HG03565 (cell line): ENCODE measurements around the gene HCN4.

Experiments
- ATAC-seq: cut with Tn5 transposase; IDR thresholded peaks from one replicate; pipeline ENCODE4 v1.9.1; 2021; ENCODE audit warnings: mild to moderate bottlenecking, moderate library complexity; ENCODE audit not compliant: unreplicated experiment

The HCN4 gene

GRCh38 chr15:73328149-73328820, 40.5 kb downstream of the HCN4 start:
- no peak for ATAC-seq

GRCh38 chr15:73326157-73326556, 42.6 kb downstream of the HCN4 start:
- no peak for ATAC-seq

- no peak for ATAC-seq
Measured at GRCh38 chr15:73325191-73325861, 43.4 kb downstream of the HCN4 start.

GRCh38 chr15:73324496-73325170, 44.1 kb downstream of the HCN4 start:
- no peak for ATAC-seq

GRCh38 chr15:73323956-73324355, 44.8 kb downstream of the HCN4 start:
- no peak for ATAC-seq

GRCh38 chr15:73323374-73323955, 45.3 kb downstream of the HCN4 start:
- ATAC-seq = no peak

- no peak for ATAC-seq
Measured at GRCh38 chr15:73322665-73323373, 45.9 kb downstream of the HCN4 start.

- no peak for ATAC-seq
Measured at GRCh38 chr15:73321496-73322450, 47.0 kb downstream of the HCN4 start.

- no peak for ATAC-seq
Measured at GRCh38 chr15:73320619-73321180, 48.1 kb downstream of the HCN4 start.

GRCh38 chr15:73319460-73320245, 49.1 kb downstream of the HCN4 start:
- no peak for ATAC-seq

GRCh38 chr15:73318463-73319351, 50.1 kb downstream of the HCN4 start:
- ATAC-seq = no peak

- ATAC-seq = no peak
Measured at GRCh38 chr15:73317651-73318462, 50.9 kb downstream of the HCN4 start.

GRCh38 chr15:73313861-73314260, 54.9 kb downstream of the HCN4 start:
- ATAC-seq = no peak

- ATAC-seq = no peak
Measured at GRCh38 chr15:73308305-73308704, 60.5 kb downstream of the HCN4 start.

- no peak for ATAC-seq
Measured at GRCh38 chr15:73305331-73306211, 63.2 kb downstream of the HCN4 start.

GRCh38 chr15:73303636-73304035, 65.1 kb downstream of the HCN4 start:
- no peak for ATAC-seq
